ENCODE results near the gene RBM47.

RBM47 gene

GRCh38 chr4:40378619-40379018 lies 251.0 kb downstream of the RBM47 start:
- Mint-ChIP-seq H3K27me3 (no peaks in the 10 kb centered on the region), H3K9me3 (no peaks in the 10 kb centered on the region), H3K27ac (no peak overlapping the region), H3K4me3 (no peak overlapping the region), H3K36me3 (ENCODE audit: low read depth) (no peaks in the 10 kb centered on the region), H3K4me1 (ENCODE audit: low read depth) (no peaks in the 10 kb centered on the region)

- H3K27ac Mint-ChIP-seq: peak overlapping the region; percentile 50
- H3K27me3 Mint-ChIP-seq: no peaks in the 10 kb centered on the region
- H3K4me1 Mint-ChIP-seq (ENCODE audit: low read depth): no peaks in the 10 kb centered on the region
- no peaks in the 10 kb centered on the region for H3K9me3 Mint-ChIP-seq
- H3K4me3 Mint-ChIP-seq: no peak overlapping the region
- H3K36me3 Mint-ChIP-seq (ENCODE audit: low read depth): no peaks in the 10 kb centered on the region
Measured at GRCh38 chr4:40377512-40378365, 251.9 kb downstream of the RBM47 start.

DNA sequence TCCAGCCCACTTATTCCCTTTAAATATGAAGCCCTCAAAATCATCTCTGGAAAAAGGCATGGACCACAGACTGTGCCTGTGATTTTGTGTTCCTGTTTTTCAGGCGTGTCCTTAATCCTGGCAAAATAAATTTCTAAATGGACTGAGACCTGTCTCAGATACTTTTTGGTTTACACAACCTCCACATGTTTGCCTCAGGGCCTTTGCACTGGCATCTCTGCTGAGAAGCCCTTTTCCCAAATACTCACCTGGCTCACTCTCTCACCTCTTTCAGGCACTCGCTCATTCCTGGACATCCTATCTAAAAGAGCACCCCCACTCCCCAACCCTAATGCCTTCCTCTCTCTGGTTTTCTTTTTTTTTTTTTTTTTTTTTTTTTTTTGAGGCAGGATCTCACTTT lies 254.0 kb downstream of the RBM47 start:
- Mint-ChIP-seq H3K4me1 (ENCODE audit: low read depth) (no peaks in the 10 kb centered on the region), H3K4me3 (no peak overlapping the region)

GRCh38 chr4:40375095-40375494 lies 254.6 kb downstream of the RBM47 start:
- no peak overlapping the region for H3K27ac Mint-ChIP-seq
- H3K36me3 Mint-ChIP-seq (ENCODE audit: low read depth): no peaks in the 10 kb centered on the region

More for the DNA sequence above, 254.0 kb downstream of the RBM47 start:
- no peak overlapping the region for H3K27ac Mint-ChIP-seq
- H3K27me3 Mint-ChIP-seq: no peaks in the 10 kb centered on the region
- no peaks in the 10 kb centered on the region for H3K36me3 Mint-ChIP-seq (ENCODE audit: low read depth)
- H3K9me3 Mint-ChIP-seq: no peaks in the 10 kb centered on the region

GRCh38 chr4:40373636-40374035 lies 256.0 kb downstream of the RBM47 start:
- Mint-ChIP-seq H3K36me3 (ENCODE audit: low read depth) (no peaks in the 10 kb centered on the region), H3K4me1 (ENCODE audit: low read depth) (no peaks in the 10 kb centered on the region), H3K27ac (no peak overlapping the region), H3K27me3 (no peaks in the 10 kb centered on the region), H3K4me3 (no peak overlapping the region), H3K9me3 (no peaks in the 10 kb centered on the region)

More at GRCh38 chr4:40375095-40375494, 254.6 kb downstream of the RBM47 start:
- no peaks in the 10 kb centered on the region for H3K9me3 Mint-ChIP-seq
- H3K4me3 Mint-ChIP-seq: no peak overlapping the region
- no peaks in the 10 kb centered on the region for H3K27me3 Mint-ChIP-seq
- H3K4me1 Mint-ChIP-seq (ENCODE audit: low read depth): no peaks in the 10 kb centered on the region
